Amygdala (tissue), 56 donors: ENCODE data around the gene MFSD12.
"Not testable (repeated sequence)": the region's sequence is repeated elsewhere in the genome, so short reads cannot be mapped to it uniquely, and the experiment has no call there.

Experiments
- DNase-seq, 56 donors: peaks; one replicate each; lab custom pipeline; 2025; lab: John Stamatoyannopoulos, UW

The MFSD12 gene

DNA sequence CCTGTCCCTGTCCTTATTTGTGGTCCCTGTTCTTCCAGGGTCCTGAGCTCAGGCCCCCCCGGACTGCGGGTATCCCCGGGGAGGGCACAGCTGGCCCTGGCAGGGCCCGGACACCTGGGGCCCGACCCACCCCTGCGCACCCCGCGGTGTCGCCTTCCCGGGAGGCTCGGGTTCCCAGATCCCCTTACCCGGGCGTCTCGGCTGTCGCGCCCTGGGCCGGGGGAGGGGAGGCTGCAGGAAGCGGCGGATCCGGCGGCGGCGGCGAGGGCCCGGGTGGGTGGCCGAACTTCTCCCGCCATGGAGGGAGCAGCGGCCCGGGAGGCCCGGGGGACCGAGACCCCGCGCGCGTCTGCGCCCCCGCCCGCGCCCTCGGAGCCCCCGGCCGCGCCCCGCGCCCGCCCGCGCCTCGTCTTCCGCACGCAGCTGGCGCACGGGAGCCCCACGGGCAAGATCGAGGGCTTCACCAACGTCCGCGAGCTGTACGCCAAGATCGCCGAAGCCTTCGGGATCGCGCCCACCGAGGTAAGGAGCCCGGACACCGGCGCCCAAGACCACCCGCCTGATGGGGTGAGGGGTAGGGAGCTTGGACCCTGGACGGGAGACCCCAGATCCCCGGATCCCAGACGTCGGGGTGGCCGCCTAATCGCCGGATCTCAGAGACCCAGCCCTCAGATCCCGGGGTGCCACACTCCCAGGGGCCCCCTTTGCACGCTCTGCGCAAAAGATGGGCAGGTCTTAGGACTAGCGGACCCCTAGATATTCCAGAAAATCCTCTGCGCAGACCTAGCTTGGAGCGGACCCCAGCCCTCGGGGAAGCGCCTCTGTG is 28.1 kb upstream of the MFSD12 start, which contains the start of gene GIPC3:
TSS of gene GIPC3 (plus strand) at position 178 of the 826 bp plus-strand sequence. CDS start at position 298, 120 bp downstream.
- no peak for DNase-seq

DNA sequence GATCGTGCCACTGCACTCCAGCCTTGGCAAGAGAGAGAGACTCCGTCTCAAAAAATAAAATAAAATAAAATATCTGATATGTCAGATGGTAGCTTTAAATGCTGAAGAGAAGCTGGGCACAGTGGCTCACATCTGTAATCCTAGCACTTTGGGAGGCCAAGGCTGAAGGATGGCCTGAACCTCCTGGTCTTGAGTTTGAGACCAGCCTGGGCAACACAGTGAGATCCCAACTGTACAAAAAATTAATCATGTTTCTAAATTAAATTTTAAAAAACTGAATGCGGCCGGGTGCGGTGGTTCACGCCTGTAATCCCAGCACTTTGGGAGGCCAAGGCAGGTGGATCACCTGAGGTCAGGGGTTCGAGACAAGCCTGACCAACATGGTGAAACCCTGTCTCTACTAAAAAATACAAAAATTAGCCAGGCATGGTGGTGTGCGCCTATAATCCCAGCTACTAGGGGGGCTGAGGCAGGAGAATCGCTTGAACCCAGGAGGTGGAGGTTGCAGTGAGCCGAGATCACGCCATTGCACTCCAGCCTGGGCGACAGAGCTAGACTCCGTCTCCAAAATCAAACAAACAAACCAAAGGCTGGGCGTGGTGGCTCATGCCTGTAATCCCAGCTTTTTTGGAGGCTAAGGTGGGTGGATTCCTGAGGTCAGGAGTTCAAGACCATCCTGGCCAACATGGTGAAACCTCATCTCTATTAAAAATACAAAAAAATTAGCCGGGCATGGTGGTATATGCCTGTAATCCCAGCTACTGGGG is 26.8 kb upstream of the MFSD12 start:
- DNase-seq, result not testable (repeated sequence)

DNA sequence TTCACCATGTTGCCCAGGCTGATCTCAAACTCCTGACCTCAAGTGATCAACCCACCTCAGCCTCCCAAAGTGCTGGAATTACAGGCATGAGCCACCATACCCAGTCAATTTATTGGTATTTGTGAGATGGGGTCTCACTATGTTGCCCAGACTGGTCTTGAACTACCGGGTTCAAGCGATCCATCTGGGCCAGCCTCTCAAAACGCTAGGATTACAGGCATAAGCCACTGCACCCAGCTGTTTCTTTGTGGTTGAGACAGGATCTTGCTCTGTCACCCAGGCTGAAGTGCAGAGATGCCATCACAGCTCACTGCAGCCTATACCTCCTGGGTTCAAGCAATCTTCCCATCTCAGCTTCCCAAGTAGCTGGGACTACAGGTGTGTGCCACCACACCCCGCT is 24.4 kb upstream of the MFSD12 start:
- not testable (repeated sequence) for DNase-seq

GRCh38 chr19:3580156-3580934 is 23.0 kb upstream of the MFSD12 start:
- DNase-seq, result peak in 5 of 56 donors; percentile 7 to 35 (median 17)

- no peak for DNase-seq
Measured at GRCh38 chr19:3578390-3578789, 21.0 kb upstream of the MFSD12 start.

GRCh38 chr19:3577723-3578344 is 20.4 kb upstream of the MFSD12 start:
- DNase-seq, result no peak

- DNase-seq, result peak in 39 of 56 donors; percentile 10 to 89 (median 40)
Measured at GRCh38 chr19:3576696-3577443, 19.5 kb upstream of the MFSD12 start.

GRCh38 chr19:3575949-3576673 is 18.7 kb upstream of the MFSD12 start:
- no peak for DNase-seq

GRCh38 chr19:3575260-3575741 is 17.9 kb upstream of the MFSD12 start:
- DNase-seq, result peak in 7 of 56 donors; percentile 6 to 34 (median 18)

- peak in 47 of 56 donors; percentile 6 to 94 (median 65) for DNase-seq
Measured at GRCh38 chr19:3573858-3574637, 16.7 kb upstream of the MFSD12 start.

DNA sequence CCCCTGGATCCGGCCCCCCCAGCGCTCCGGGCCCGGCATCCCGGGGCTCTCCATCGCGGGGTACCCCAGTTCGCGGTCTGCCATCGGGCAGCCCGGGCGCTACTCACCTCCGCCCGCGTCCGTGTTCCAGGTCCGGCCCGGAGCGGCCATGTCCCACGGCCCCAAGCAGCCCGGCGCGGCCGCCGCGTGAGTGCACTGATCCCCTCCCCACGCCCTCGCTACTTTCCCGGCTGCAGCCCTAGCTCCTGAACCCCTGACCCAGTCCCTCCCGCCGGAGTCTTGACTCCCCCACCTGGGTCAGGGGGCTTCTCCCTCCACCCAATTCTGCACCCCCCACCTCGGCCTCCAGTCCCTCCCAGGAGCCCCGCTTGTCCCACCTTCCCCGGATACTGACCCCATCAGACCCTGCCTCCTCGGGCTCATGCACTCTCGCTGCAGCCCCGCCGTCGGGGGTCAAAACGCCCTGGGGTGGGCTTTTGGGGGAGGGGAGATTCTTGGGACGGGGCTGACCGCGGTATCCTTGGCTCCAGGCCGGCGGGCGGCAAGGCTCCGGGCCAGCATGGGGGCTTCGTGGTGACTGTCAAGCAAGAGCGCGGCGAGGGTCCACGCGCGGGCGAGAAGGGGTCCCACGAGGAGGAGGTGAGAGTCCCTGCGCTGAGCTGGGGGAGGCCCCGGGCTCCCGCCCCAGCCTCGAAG is 15.9 kb upstream of the MFSD12 start:
- peak in 1 of 56 donors; percentile 55 for DNase-seq

GRCh38 chr19:3572855-3573161 is 15.4 kb upstream of the MFSD12 start, which contains the start of gene HMG20B:
HMG20B (plus strand) TSS chr19:3572944; CDS start chr19:3573310, 366 bp downstream.
- DNase-seq, result no peak

GRCh38 chr19:3572132-3572854 is 14.9 kb upstream of the MFSD12 start:
- DNase-seq, result peak; percentile 70 to 100 (median 99)

- DNase-seq, result peak in 32 of 56 donors; percentile 16 to 79 (median 54)
Measured at GRCh38 chr19:3570606-3571011, 13.2 kb upstream of the MFSD12 start.

DNA sequence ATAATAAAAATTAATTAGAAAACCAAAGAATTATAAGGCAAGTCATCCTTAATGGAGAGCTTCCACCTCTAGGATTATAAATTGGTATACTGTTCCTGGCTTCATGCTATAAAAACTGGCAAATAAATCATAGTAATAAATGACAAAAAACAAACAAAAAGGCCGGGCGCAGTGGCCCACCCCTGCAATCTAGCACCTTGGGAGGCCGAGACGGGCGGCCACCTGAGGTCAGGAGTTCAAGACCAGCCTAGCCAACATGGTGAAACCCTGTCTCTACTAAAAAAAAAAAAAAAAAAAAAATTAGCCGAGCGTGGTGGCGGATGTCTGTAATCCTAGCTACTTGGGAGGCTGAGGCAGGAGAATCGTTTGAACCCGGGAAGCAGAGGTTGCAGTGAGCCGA is 12.7 kb upstream of the MFSD12 start:
- DNase-seq, result not testable (repeated sequence)

GRCh38 chr19:3565139-3565538 is 7.8 kb upstream of the MFSD12 start:
- no peak for DNase-seq
